Mononuclear cell (primary cell): ENCODE results near the gene SNRK. TPM values are rescaled to one million over a fixed set of nuclear protein-coding genes. Genes with fewer than 3 reads are reported as not detected.
"Not testable (repeated sequence)": the region's sequence is repeated elsewhere in the genome, so short reads cannot be mapped to it uniquely, and the experiment has no call there.

ENCODE experiments used
- H3K27me3 ChIP-seq: 2 replicates; pipeline ENCODE4 v1.6.0; 2011; ENCODE audit warnings: low read length, control low read depth; ENCODE audit not compliant: insufficient read depth
- H3K4me1 ChIP-seq: 2 replicates; pipeline ENCODE4 v1.5.1; 2011; ENCODE audit warnings: mild to moderate bottlenecking, low read length, control low read depth; ENCODE audit not compliant: insufficient read depth
- H3K4me3 ChIP-seq: 2 replicates; pipeline ENCODE4 v1.5.1; 2011; ENCODE audit warnings: mild to moderate bottlenecking, low read length, moderate library complexity
- H3K9me3 ChIP-seq: 2 replicates; pipeline ENCODE4 v1.5.1; 2011; ENCODE audit warnings: low read depth, mild to moderate bottlenecking, control low read depth, low read length
- total RNA-seq: library from RNA; depleted of rRNA; stranded (reverse); fragments of >200 nt; gene quantifications from one replicate; pipeline ENCODE4 v1.2.3, GENCODE V29; 2012

SNRK gene
- total RNA-seq, 1 donor = 238 TPM

- H3K4me3 ChIP-seq = no peak overlapping the region
- H3K27me3 ChIP-seq = no peaks in the 10 kb centered on the region
- peaks cover 20% of the 10 kb centered on the region for H3K9me3 ChIP-seq
- peaks cover 23% of the 10 kb centered on the region for H3K4me1 ChIP-seq
These were observed 55.4 kb downstream of the SNRK start for GRCh38 chr3:43341788-43342187.

- peaks cover 30% of the 10 kb centered on the region for H3K4me1 ChIP-seq
- no peaks in the 10 kb centered on the region for H3K27me3 ChIP-seq
- peaks cover 10% of the 10 kb centered on the region for H3K9me3 ChIP-seq
- H3K4me3 ChIP-seq = no peak overlapping the region
These were observed 56.8 kb downstream of the SNRK start for GRCh38 chr3:43343185-43343584.

- Histone ChIP-seq H3K4me1 (peaks cover 33% of the 10 kb centered on the region), H3K27me3 (no peaks in the 10 kb centered on the region), H3K4me3 (no peak overlapping the region), H3K9me3 (peaks cover 4% of the 10 kb centered on the region)
These were observed 57.5 kb downstream of the SNRK start for GRCh38 chr3:43343815-43344214.

GRCh38 chr3:43344520-43344919, 58.2 kb downstream of the SNRK start:
- Histone ChIP-seq H3K27me3 (no peaks in the 10 kb centered on the region), H3K9me3 (no peaks in the 10 kb centered on the region), H3K4me1 (peaks cover 33% of the 10 kb centered on the region), H3K4me3 (no peak overlapping the region)

GRCh38 chr3:43345246-43345645, 58.9 kb downstream of the SNRK start:
- H3K27me3 ChIP-seq = no peaks in the 10 kb centered on the region
- H3K4me1 ChIP-seq = peaks cover 33% of the 10 kb centered on the region
- H3K4me3 ChIP-seq = no peak overlapping the region
- no peaks in the 10 kb centered on the region for H3K9me3 ChIP-seq

- Histone ChIP-seq H3K4me1 (peaks cover 33% of the 10 kb centered on the region), H3K9me3 (no peaks in the 10 kb centered on the region), H3K27me3 (no peaks in the 10 kb centered on the region), H3K4me3 (no peak overlapping the region)
These were observed 59.5 kb downstream of the SNRK start for GRCh38 chr3:43345877-43346276.

GRCh38 chr3:43346978-43347749, 60.8 kb downstream of the SNRK start:
- peaks cover 33% of the 10 kb centered on the region for H3K4me1 ChIP-seq

GRCh38 chr3:43347774-43348173, 61.4 kb downstream of the SNRK start:
- Histone ChIP-seq H3K4me3 (no peak overlapping the region), H3K4me1 (peaks cover 30% of the 10 kb centered on the region), H3K9me3 (peaks cover 9% of the 10 kb centered on the region), H3K27me3 (no peaks in the 10 kb centered on the region)

More at GRCh38 chr3:43346978-43347749, 60.8 kb downstream of the SNRK start:
- H3K27me3 ChIP-seq = no peaks in the 10 kb centered on the region
- H3K9me3 ChIP-seq = peaks cover 5% of the 10 kb centered on the region
- H3K4me3 ChIP-seq = no peak overlapping the region

GRCh38 chr3:43348350-43348749, 62.0 kb downstream of the SNRK start:
- no peaks in the 10 kb centered on the region for H3K27me3 ChIP-seq
- H3K4me3 ChIP-seq = no peak overlapping the region
- H3K4me1 ChIP-seq = peaks cover 30% of the 10 kb centered on the region
- peaks cover 15% of the 10 kb centered on the region for H3K9me3 ChIP-seq

GRCh38 chr3:43348852-43349574, 62.7 kb downstream of the SNRK start:
- H3K4me3 ChIP-seq = no peak overlapping the region
- peaks cover 33% of the 10 kb centered on the region for H3K4me1 ChIP-seq
- no peaks in the 10 kb centered on the region for H3K27me3 ChIP-seq
- H3K9me3 ChIP-seq = peaks cover 22% of the 10 kb centered on the region

GRCh38 chr3:43349716-43350115, 63.4 kb downstream of the SNRK start:
- Histone ChIP-seq H3K4me1 (peaks cover 32% of the 10 kb centered on the region), H3K4me3 (no peak overlapping the region), H3K9me3 (peaks cover 23% of the 10 kb centered on the region), H3K27me3 (no peaks in the 10 kb centered on the region)

- H3K27me3 ChIP-seq = no peaks in the 10 kb centered on the region
- no peak overlapping the region for H3K4me3 ChIP-seq
- peaks cover 27% of the 10 kb centered on the region for H3K9me3 ChIP-seq
- peaks cover 5% of the 10 kb centered on the region for H3K4me1 ChIP-seq
These were observed 67.1 kb downstream of the SNRK start for GRCh38 chr3:43353393-43353792.

GRCh38 chr3:43353923-43354670, 67.8 kb downstream of the SNRK start:
- Histone ChIP-seq H3K4me3 (no peak overlapping the region), H3K27me3 (no peaks in the 10 kb centered on the region), H3K4me1 (peaks cover 4% of the 10 kb centered on the region), H3K9me3 (peaks cover 27% of the 10 kb centered on the region)

GRCh38 chr3:43356033-43356432, 69.7 kb downstream of the SNRK start:
- H3K9me3 ChIP-seq = peaks cover 27% of the 10 kb centered on the region
- H3K4me1 ChIP-seq, H3K4me3 ChIP-seq, H3K27me3 ChIP-seq: not testable (repeated sequence)

GRCh38 chr3:43361077-43361476, 74.7 kb downstream of the SNRK start:
- Histone ChIP-seq H3K4me1 (no peaks in the 10 kb centered on the region), H3K27me3 (no peaks in the 10 kb centered on the region), H3K4me3 (no peak overlapping the region), H3K9me3 (no peaks in the 10 kb centered on the region)
